H1 (cell line): Measurements from ENCODE around the gene CFLAR. TPM values are rescaled to one million over a fixed set of nuclear protein-coding genes. Genes with fewer than 3 reads are reported as not detected.

Experiments used
- BRCA1 ChIP-seq: IDR thresholded peaks from 2 replicates; pipeline ENCODE4 v1.6.1; 2012; ENCODE audit warnings: low read depth, low read length, improper control_type of control experiment
- CBX5 ChIP-seq: fragments of 300-800, 300-1000 bp; sonication (generic); IDR thresholded peaks from 2 replicates; pipeline ENCODE4 v1.7.1; 2016; ENCODE audit warnings: antibody characterized with exemption, low read length, low read depth
- CBX8 ChIP-seq: fragments of 300-800, 300-1000 bp; sonication (generic); IDR thresholded peaks from 2 replicates; pipeline ENCODE4 v1.7.1; 2016; ENCODE audit warnings: low read depth, low read length, borderline replicate concordance
- CREB1 ChIP-seq: IDR thresholded peaks from 2 replicates; pipeline ENCODE4 v1.6.1; 2012; ENCODE audit warnings: inconsistent platforms
- CTBP2 ChIP-seq: IDR thresholded peaks from 2 replicates; pipeline ENCODE4 v1.7.0; 2011; ENCODE audit warnings: borderline replicate concordance, mild to moderate bottlenecking, moderate library complexity, mixed read lengths, low read length; ENCODE audit not compliant: insufficient read depth, insufficient read length
- HDAC6 ChIP-seq: IDR thresholded peaks from one replicate; pipeline ENCODE4 v1.7.1; 2012; ENCODE audit warnings: low read depth, mild to moderate bottlenecking, inconsistent platforms, low read length, moderate library complexity
- KDM1A ChIP-seq: fragments of 200-600, 300-600 bp; sonication (generic); IDR thresholded peaks from 2 replicates; pipeline ENCODE4 v1.7.1; 2016; ENCODE audit warnings: mild to moderate bottlenecking, low read length, borderline replicate concordance
- KDM4A ChIP-seq: IDR thresholded peaks from one replicate; pipeline ENCODE4 v1.7.1; 2012; ENCODE audit warnings: low read depth, mild to moderate bottlenecking, moderate library complexity, low read length, inconsistent platforms; ENCODE audit not compliant: severe bottlenecking
- POLR2AphosphoS5 ChIP-seq: IDR thresholded peaks from 2 replicates; pipeline ENCODE4 v1.6.1; 2011; ENCODE audit warnings: low read depth, low read length
- POU5F1 ChIP-seq: IDR thresholded peaks from 2 replicates; pipeline ENCODE4 v1.6.1; 2011; ENCODE audit warnings: low read depth, mild to moderate bottlenecking, low read length, moderate library complexity
- RAD21 ChIP-seq, 2 experiments: IDR thresholded peaks in 1 of 2; conservative IDR thresholded peaks in 1 of 2; 2 replicates each; pipeline ENCODE4 v1.6.1; 2011; ENCODE audit warnings: low read depth in 2 of 2, low read length in 2 of 2, improper control_type of control experiment in 1 of 2, inconsistent platforms in 1 of 2, mild to moderate bottlenecking in 1 of 2, moderate library complexity in 1 of 2
- RNF2 ChIP-seq: fragments of 200-900, 300-1000 bp; sonication (generic); IDR thresholded peaks from 2 replicates; pipeline ENCODE4 v1.7.1; 2016; ENCODE audit warnings: borderline replicate concordance, low read depth, mild to moderate bottlenecking, antibody characterized with exemption, low read length; ENCODE audit not compliant: poor library complexity, severe bottlenecking; ENCODE audit errors: missing control alignments
- RXRA ChIP-seq: IDR thresholded peaks from 2 replicates; pipeline ENCODE4 v1.6.1; 2011; ENCODE audit warnings: low read depth, mild to moderate bottlenecking, low read length, moderate library complexity; ENCODE audit not compliant: insufficient read depth
- SP2 ChIP-seq: IDR thresholded peaks from 2 replicates; pipeline ENCODE4 v1.6.1; 2012; ENCODE audit warnings: mild to moderate bottlenecking, low read length, inconsistent platforms
- SP4 ChIP-seq: IDR thresholded peaks from 2 replicates; pipeline ENCODE4 v1.6.1; 2012; ENCODE audit warnings: low read length, inconsistent platforms
- SRF ChIP-seq: IDR thresholded peaks from 2 replicates; pipeline ENCODE4 v1.6.1; 2011; ENCODE audit warnings: mild to moderate bottlenecking, low read depth, low read length, moderate library complexity
- TAF7 ChIP-seq: optimal IDR thresholded peaks from 2 replicates; pipeline ENCODE3; 2011; ENCODE audit warnings: low read depth, mild to moderate bottlenecking, inconsistent platforms, low read length, moderate library complexity, borderline replicate concordance
- TCF12 ChIP-seq: IDR thresholded peaks from 2 replicates; pipeline ENCODE4 v1.6.1; 2011; ENCODE audit warnings: low read depth, mild to moderate bottlenecking, low read length
- ZNF274 ChIP-seq: IDR thresholded peaks from 2 replicates; pipeline ENCODE4 v1.7.0; 2012; ENCODE audit warnings: low read length, borderline replicate concordance; ENCODE audit errors: extremely low read depth
- polyA plus RNA-seq, 7 experiments: library from polyadenylated mRNA; depleted of rRNA in 3 of 7; stranded (reverse) in 5 of 7; unstranded in 2 of 7; fragments of >200 nt in 5 of 7; fragments of 200-250 nt in 2 of 7; gene quantifications; 1 replicate in 5 of 7; 2 replicates in 1 of 7; 4 replicates in 1 of 7; pipeline versions ENCODE4 v1.2.1 to v1.2.3, GENCODE V29; 2011 to 2013; ENCODE audit warnings: missing spikeins in 2 of 7, mixed read lengths in 2 of 7
- total RNA-seq: library from RNA; stranded (reverse); fragmentation: NEBNext Ultra II Directional; extraction: Animal tissue kit (Norgen Biotek cat#: 25700); gene quantifications from 2 replicates; pipeline ENCODE4 v1.2.1, GENCODE V29; 2021

The CFLAR gene
- total and polyA plus RNA-seq, 2 of the 8 experiments (the other 6 are each of a cell fraction or from before 2014, with no cell fraction given) = 1.1 to 3.9 TPM

- TF ChIP-seq CREB1 (no peak), POLR2AphosphoS5 (0 out of 2 replicates have a peak, but pooled peaks have one; percentile 23), CTBP2 (no peak), KDM1A (0 out of 2 replicates have a peak, but pooled peaks have one; percentile 21), BRCA1 (no peak), TCF12 (no peak), HDAC6 (no peak), CBX8 (no peak), SP2 (no peak), POU5F1 (no peak), SRF (no peak), KDM4A (peak; percentile 66), RNF2 (no peak), RXRA (no peak), CBX5 (no peak), SP4 (no peak), RAD21 (IDR thresholded peaks at IDR 0.05 in 1 of 2, conservative IDR thresholded peaks at IDR 0.05 in 1 of 2; ENCODE audit: low read depth in 2 of 2, low read length in 2 of 2) (peak; percentile 16 to 26; a peak in 2 of 4 replicates), ZNF274 (no peak), TAF7 (no peak)
Observed at GRCh38 chr2:201118121-201118960, 2.4 kb downstream of the CFLAR start (continued).
